ENCODE data around the gene CTSW. TPM values are rescaled to one million over a fixed set of nuclear protein-coding genes. Genes with fewer than 3 reads are reported as not detected.

CTSW gene
- polyA plus RNA-seq, 1 donor (not counting 4 experiments of a cell fraction or from before 2014, with no cell fraction given) = not detected

GRCh38 chr11:65921033-65921555 is 41.5 kb downstream of the CTSW start:
- peak overlapping the region; percentile 80 for H3K9ac ChIP-seq (ENCODE audit: control insufficient read depth, extremely low read depth, insufficient read depth, low read length)
- H3K4me3 ChIP-seq (ENCODE audit: control insufficient read depth in 2 of 3, extremely low read depth in 1 of 3, insufficient read depth in 2 of 3, low read depth in 1 of 3, low read length in 3 of 3) = peak overlapping the region; percentile 77 to 92 (median 80)
- no peak for DNase-seq (ENCODE audit: low read depth, low spot score)
- H4K20me1 ChIP-seq (ENCODE audit: control insufficient read depth, extremely low read depth, insufficient read depth, low read length) = no peaks in the 10 kb centered on the region
- H3K27ac ChIP-seq (ENCODE audit: control insufficient read depth, insufficient read depth, low read length) = peak overlapping the region; percentile 31
- FAIRE-seq = no peak
- no peaks in the 10 kb centered on the region for H3K27me3 ChIP-seq (ENCODE audit: control insufficient read depth, extremely low read depth, insufficient read depth, low read length)
- H2AFZ ChIP-seq (ENCODE audit: control insufficient read depth, low read length) = no peak overlapping the region
- peaks cover 42% of the 10 kb centered on the region for H3K79me2 ChIP-seq (ENCODE audit: control insufficient read depth, insufficient read depth, low read length)
- peak overlapping the region; percentile 95 for H3K4me2 ChIP-seq (ENCODE audit: control insufficient read depth, extremely low read depth, insufficient read depth, low read depth, low read length)
- TF ChIP-seq, protein P1, sequence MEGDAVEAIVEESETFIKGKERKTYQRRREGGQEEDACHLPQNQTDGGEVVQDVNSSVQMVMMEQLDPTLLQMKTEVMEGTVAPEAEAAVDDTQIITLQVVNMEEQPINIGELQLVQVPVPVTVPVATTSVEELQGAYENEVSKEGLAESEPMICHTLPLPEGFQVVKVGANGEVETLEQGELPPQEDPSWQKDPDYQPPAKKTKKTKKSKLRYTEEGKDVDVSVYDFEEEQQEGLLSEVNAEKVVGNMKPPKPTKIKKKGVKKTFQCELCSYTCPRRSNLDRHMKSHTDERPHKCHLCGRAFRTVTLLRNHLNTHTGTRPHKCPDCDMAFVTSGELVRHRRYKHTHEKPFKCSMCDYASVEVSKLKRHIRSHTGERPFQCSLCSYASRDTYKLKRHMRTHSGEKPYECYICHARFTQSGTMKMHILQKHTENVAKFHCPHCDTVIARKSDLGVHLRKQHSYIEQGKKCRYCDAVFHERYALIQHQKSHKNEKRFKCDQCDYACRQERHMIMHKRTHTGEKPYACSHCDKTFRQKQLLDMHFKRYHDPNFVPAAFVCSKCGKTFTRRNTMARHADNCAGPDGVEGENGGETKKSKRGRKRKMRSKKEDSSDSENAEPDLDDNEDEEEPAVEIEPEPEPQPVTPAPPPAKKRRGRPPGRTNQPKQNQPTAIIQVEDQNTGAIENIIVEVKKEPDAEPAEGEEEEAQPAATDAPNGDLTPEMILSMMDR (optimal IDR thresholded peaks at IDR 0.05 in 1 of 3, IDR thresholded peaks at IDR 0.05 in 1 of 3, conservative IDR thresholded peaks at IDR 0.05 in 1 of 3; ENCODE audit: extremely low read depth in 1 of 3, insufficient read depth in 2 of 3, low read length in 3 of 3) = no peak
- no peak for TF ChIP-seq EZH2 (IDR thresholded peaks at IDR 0.05; ENCODE audit: low read length)
- no peaks in the 10 kb centered on the region for H3K9me1 ChIP-seq (ENCODE audit: control insufficient read depth, extremely low read depth, insufficient read depth, low read length)
- peaks cover 8 to 23% of the 10 kb centered on the region in 2 experiments for H3K36me3 ChIP-seq (ENCODE audit: control insufficient read depth in 2 of 2, extremely low read depth in 1 of 2, insufficient read depth in 2 of 2, low read length in 2 of 2)
- dilution Hi-C loops (cut with MboI; ENCODE audit: extremely low pct_ligation_motif_present, low sequenced_read_pairs) = no loop called here
- H3K9me3 ChIP-seq (ENCODE audit: control insufficient read depth, low read depth, low read length) = no peaks in the 10 kb centered on the region
- H3K4me1 ChIP-seq (ENCODE audit: control insufficient read depth, extremely low read depth, insufficient read depth, low read length) = peaks cover 40% of the 10 kb centered on the region

GRCh38 chr11:65921876-65922275 is 42.2 kb downstream of the CTSW start:
- Histone ChIP-seq H3K4me3 (ENCODE audit: control insufficient read depth in 2 of 3, extremely low read depth in 1 of 3, insufficient read depth in 2 of 3, low read depth in 1 of 3, low read length in 3 of 3) (no peak overlapping the region), H3K27me3 (ENCODE audit: control insufficient read depth, extremely low read depth, insufficient read depth, low read length) (no peaks in the 10 kb centered on the region), H3K79me2 (ENCODE audit: control insufficient read depth, insufficient read depth, low read length) (peaks cover 36% of the 10 kb centered on the region), H3K9ac (ENCODE audit: control insufficient read depth, extremely low read depth, insufficient read depth, low read length) (no peak overlapping the region), H3K9me1 (ENCODE audit: control insufficient read depth, extremely low read depth, insufficient read depth, low read length) (no peaks in the 10 kb centered on the region), H3K36me3 (ENCODE audit: control insufficient read depth in 2 of 2, extremely low read depth in 1 of 2, insufficient read depth in 2 of 2, low read length in 2 of 2) (peaks cover 8 to 23% of the 10 kb centered on the region in 2 experiments), H3K4me2 (ENCODE audit: control insufficient read depth, extremely low read depth, insufficient read depth, low read depth, low read length) (no peak overlapping the region), H3K4me1 (ENCODE audit: control insufficient read depth, extremely low read depth, insufficient read depth, low read length) (peaks cover 32% of the 10 kb centered on the region), H3K9me3 (ENCODE audit: control insufficient read depth, low read depth, low read length) (no peaks in the 10 kb centered on the region), H3K27ac (ENCODE audit: control insufficient read depth, insufficient read depth, low read length) (no peak overlapping the region), H4K20me1 (ENCODE audit: control insufficient read depth, extremely low read depth, insufficient read depth, low read length) (no peaks in the 10 kb centered on the region), H2AFZ (ENCODE audit: control insufficient read depth, low read length) (no peak overlapping the region)
- FAIRE-seq (no peak), DNase-seq (ENCODE audit: low read depth, low spot score) (no peak)
- dilution Hi-C loops (cut with MboI; ENCODE audit: extremely low pct_ligation_motif_present, low sequenced_read_pairs) = no loop called here
- TF ChIP-seq, protein P1 (optimal IDR thresholded peaks at IDR 0.05 in 1 of 3, IDR thresholded peaks at IDR 0.05 in 1 of 3, conservative IDR thresholded peaks at IDR 0.05 in 1 of 3; ENCODE audit: extremely low read depth in 1 of 3, insufficient read depth in 2 of 3, low read length in 3 of 3) = no peak
- no peak for TF ChIP-seq EZH2 (IDR thresholded peaks at IDR 0.05; ENCODE audit: low read length)
